Fibroblast of lung (primary cell): ENCODE data around the gene GRK6. TPM values are rescaled to one million over a fixed set of nuclear protein-coding genes. Genes with fewer than 3 reads are reported as not detected.

Experiments
- DNase-seq, 2 donors: peaks; one replicate each; pipeline versions ENCODE4 v3.0.0 to v3.0.0-alpha.2; 2010; ENCODE audit warnings: low read depth in 2 of 2
- H2AFZ ChIP-seq: 2 replicates; pipeline ENCODE4 v1.5.1; 2012; ENCODE audit warnings: low read length, control low read depth, inconsistent platforms
- H3K27ac ChIP-seq: 2 replicates; pipeline ENCODE4 v1.5.1; 2011; ENCODE audit warnings: low read length, control low read depth; ENCODE audit not compliant: insufficient read depth
- H3K27me3 ChIP-seq: 2 replicates; pipeline ENCODE4 v1.5.1; 2011; ENCODE audit warnings: mild to moderate bottlenecking, low read length; ENCODE audit not compliant: control insufficient read depth, insufficient read depth
- H3K36me3 ChIP-seq: 2 replicates; pipeline ENCODE4 v1.5.1; 2011; ENCODE audit warnings: low read length; ENCODE audit not compliant: control insufficient read depth, insufficient read depth
- H3K4me1 ChIP-seq: 2 replicates; pipeline ENCODE4 v1.5.1; 2011; ENCODE audit warnings: low read length; ENCODE audit not compliant: control insufficient read depth, insufficient read depth; ENCODE audit errors: extremely low read depth
- H3K4me2 ChIP-seq: 2 replicates; pipeline ENCODE4 v1.5.1; 2011; ENCODE audit warnings: low read length, control low read depth; ENCODE audit not compliant: insufficient read depth; ENCODE audit errors: extremely low read depth
- H3K4me3 ChIP-seq, 4 experiments: fragments of 200-600 bp in 1 of 4; sonication (generic) in 1 of 4; replicated peaks in 1 of 4; 2 replicates each; pipeline ENCODE4 v1.5.1; 2011 to 2016; ENCODE audit warnings: low read length in 4 of 4, low read depth in 3 of 4, mild to moderate bottlenecking in 3 of 4, control low read depth in 2 of 4, inconsistent platforms in 1 of 4, mixed read lengths in 1 of 4; ENCODE audit not compliant: insufficient read depth in 1 of 4; ENCODE audit errors: control extremely low read depth in 1 of 4
- H3K79me2 ChIP-seq: 2 replicates; pipeline ENCODE4 v1.5.1; 2012; ENCODE audit warnings: mild to moderate bottlenecking, low read length, inconsistent platforms; ENCODE audit not compliant: control insufficient read depth, insufficient read depth
- H3K9ac ChIP-seq: 2 replicates; pipeline ENCODE4 v1.5.1; 2011; ENCODE audit warnings: mild to moderate bottlenecking, low read length, control low read depth; ENCODE audit not compliant: insufficient read depth
- H3K9me3 ChIP-seq: 2 replicates; pipeline ENCODE4 v1.5.1; 2012; ENCODE audit warnings: low read depth, low read length; ENCODE audit not compliant: control insufficient read depth, insufficient read depth
- H4K20me1 ChIP-seq: 2 replicates; pipeline ENCODE4 v1.5.1; 2011; ENCODE audit warnings: low read length; ENCODE audit not compliant: control insufficient read depth, insufficient read depth; ENCODE audit errors: extremely low read depth
- EZH2 ChIP-seq: IDR thresholded peaks from 2 replicates; pipeline ENCODE4 v1.5.1; 2012; ENCODE audit warnings: low read length, control low read depth, mild to moderate bottlenecking; ENCODE audit errors: missing control alignments
- polyA plus RNA-seq, 2 donors: library from polyadenylated mRNA; depleted of rRNA in 1 of 2; stranded (reverse) in 1 of 2; unstranded in 1 of 2; fragments of >200 nt; gene quantifications; 2 replicates each; pipeline ENCODE4 v1.2.1, GENCODE V29; 2011 to 2012; ENCODE audit warnings: missing spikeins in 1 of 2
- total RNA-seq: library from RNA; depleted of rRNA; stranded (reverse); fragments of >200 nt; gene quantifications from 2 replicates; pipeline ENCODE4 v1.2.1, GENCODE V29; 2014
- TF ChIP-seq, protein P1 (sequence below), 2 donors: IDR thresholded peaks in 1 of 2; conservative IDR thresholded peaks in 1 of 2; 1 replicate in 1 of 2; 2 replicates in 1 of 2; pipeline ENCODE4 v1.5.1; 2011 to 2012; ENCODE audit warnings: low read length in 2 of 2, control low read depth in 1 of 2, inconsistent platforms in 1 of 2, low read depth in 1 of 2, mild to moderate bottlenecking in 1 of 2

The GRK6 gene
- total and polyA plus RNA-seq, 2 donors (not counting 1 experiment from before 2014, with no cell fraction given) = 15.0 to 15.8 TPM

DNA sequence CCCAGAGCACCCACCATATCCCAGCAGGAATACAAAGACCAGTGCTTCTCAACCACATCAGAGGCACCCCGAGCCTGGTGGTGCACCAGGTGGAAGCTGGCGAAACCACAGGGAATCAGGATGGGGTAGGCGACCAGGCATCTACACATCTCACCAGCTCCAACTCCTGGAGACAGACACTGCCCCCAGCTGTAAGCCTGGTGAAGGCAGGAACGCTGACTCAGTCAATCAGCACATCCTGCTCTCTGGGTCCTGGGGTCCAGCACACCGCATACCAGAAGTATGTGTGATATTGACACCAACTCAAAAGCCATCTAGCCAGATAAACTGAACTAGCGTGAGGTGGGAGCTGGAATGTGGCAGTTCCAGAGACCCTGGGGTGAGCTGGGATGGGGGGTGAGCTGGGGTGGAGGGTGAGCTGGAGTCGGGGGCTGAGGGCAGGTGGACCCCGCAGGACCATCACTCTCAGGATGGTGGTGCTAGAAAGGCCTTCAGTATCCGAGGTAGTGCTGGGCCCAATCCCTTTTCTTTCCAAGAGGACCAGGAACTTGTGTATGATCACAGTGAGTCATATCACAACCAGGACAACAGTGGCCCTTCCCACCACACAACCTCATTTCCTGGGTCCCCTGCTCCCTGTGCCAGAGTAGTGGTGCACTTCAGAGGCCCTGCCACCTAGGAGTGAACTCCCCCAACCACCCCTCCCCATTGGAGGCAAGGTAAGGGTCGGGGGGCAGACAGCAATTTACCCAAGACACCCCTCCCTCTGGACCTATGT lies 44.5 kb downstream of the GRK6 start:
- no peak overlapping the region for H2AFZ ChIP-seq
- no peaks in the 10 kb centered on the region for H3K27me3 ChIP-seq
- peak in 1 of 2 donors; percentile 75 for DNase-seq
- no peak overlapping the region for H3K9ac ChIP-seq
- no peaks in the 10 kb centered on the region for H4K20me1 ChIP-seq
- peak overlapping the region; percentile 75 to 84 (median 82) for H3K4me3 ChIP-seq
- H3K4me2 ChIP-seq = peak overlapping the region; percentile 97
- no peaks in the 10 kb centered on the region for H3K9me3 ChIP-seq
- H3K4me1 ChIP-seq = peaks cover 39% of the 10 kb centered on the region
- TF ChIP-seq, protein P1, sequence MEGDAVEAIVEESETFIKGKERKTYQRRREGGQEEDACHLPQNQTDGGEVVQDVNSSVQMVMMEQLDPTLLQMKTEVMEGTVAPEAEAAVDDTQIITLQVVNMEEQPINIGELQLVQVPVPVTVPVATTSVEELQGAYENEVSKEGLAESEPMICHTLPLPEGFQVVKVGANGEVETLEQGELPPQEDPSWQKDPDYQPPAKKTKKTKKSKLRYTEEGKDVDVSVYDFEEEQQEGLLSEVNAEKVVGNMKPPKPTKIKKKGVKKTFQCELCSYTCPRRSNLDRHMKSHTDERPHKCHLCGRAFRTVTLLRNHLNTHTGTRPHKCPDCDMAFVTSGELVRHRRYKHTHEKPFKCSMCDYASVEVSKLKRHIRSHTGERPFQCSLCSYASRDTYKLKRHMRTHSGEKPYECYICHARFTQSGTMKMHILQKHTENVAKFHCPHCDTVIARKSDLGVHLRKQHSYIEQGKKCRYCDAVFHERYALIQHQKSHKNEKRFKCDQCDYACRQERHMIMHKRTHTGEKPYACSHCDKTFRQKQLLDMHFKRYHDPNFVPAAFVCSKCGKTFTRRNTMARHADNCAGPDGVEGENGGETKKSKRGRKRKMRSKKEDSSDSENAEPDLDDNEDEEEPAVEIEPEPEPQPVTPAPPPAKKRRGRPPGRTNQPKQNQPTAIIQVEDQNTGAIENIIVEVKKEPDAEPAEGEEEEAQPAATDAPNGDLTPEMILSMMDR (conservative IDR thresholded peaks at IDR 0.05 in 1 of 2, IDR thresholded peaks at IDR 0.05 in 1 of 2; ENCODE audit: low read depth in 1 of 2, low read length in 2 of 2) = no peak
- no peak for TF ChIP-seq EZH2
- H3K79me2 ChIP-seq = peaks cover 42% of the 10 kb centered on the region
- peaks cover 32% of the 10 kb centered on the region for H3K36me3 ChIP-seq
- H3K27ac ChIP-seq = peak overlapping the region; percentile 82

DNA sequence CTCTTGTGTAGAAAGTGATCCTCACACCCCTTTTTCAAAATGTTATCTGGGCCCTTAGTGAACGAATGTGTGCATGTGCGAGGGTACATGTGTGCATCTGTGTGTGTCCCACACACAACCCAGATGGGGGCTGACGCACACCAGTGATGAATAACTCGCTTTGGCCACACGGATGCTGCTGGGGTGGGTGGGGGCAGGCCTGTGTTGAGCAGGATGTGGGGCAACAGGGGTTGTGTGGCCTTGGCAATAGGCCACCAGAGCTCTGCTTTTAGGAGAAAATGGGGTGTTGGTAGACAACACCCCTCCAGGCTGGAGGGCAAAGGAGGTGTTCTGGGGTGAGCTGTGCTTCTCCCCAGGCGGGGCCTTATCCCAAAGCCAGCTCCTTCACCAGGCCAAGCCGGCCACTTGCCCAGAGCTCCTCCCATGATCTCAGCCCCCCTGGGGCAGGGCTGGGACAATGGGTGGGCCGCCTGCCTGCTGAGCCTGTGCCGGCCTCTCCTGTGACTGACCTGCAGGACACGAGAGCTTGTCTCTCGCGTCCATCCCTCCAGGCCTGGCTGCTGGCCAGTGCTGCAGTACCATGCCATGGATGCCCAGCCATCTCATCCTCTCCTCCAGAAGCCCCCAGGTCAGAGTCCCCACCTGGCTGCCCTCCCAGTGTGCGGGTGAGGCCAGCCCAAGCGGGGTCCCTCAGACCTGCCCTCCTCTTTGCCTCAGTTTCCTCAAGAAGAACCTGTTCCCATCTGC lies 45.3 kb downstream of the GRK6 start:
- H3K27ac ChIP-seq = peak overlapping the region; percentile 82
- TF ChIP-seq EZH2 = no peak
- TF ChIP-seq, protein P1 (conservative IDR thresholded peaks at IDR 0.05 in 1 of 2, IDR thresholded peaks at IDR 0.05 in 1 of 2; ENCODE audit: low read depth in 1 of 2, low read length in 2 of 2) = no peak
- peak overlapping the region; percentile 97 for H3K4me2 ChIP-seq
- peak overlapping the region; percentile 80 for H3K9ac ChIP-seq
- DNase-seq = peak; percentile 68 to 73
- H3K27me3 ChIP-seq = no peaks in the 10 kb centered on the region
- peaks cover 26% of the 10 kb centered on the region for H3K36me3 ChIP-seq
- no peaks in the 10 kb centered on the region for H3K9me3 ChIP-seq
- no peak overlapping the region for H2AFZ ChIP-seq
- H3K4me3 ChIP-seq = peak overlapping the region; percentile 75 to 84 (median 82)
- H3K4me1 ChIP-seq = peaks cover 44% of the 10 kb centered on the region
- no peaks in the 10 kb centered on the region for H4K20me1 ChIP-seq
- peaks cover 42% of the 10 kb centered on the region for H3K79me2 ChIP-seq
